Right atrium auricular region (tissue), 2 donors: ENCODE measurements around the gene PCDH9. TPM values are rescaled to one million over a fixed set of nuclear protein-coding genes. Genes with fewer than 3 reads are reported as not detected.

ENCODE experiments used
- DNase-seq: peaks from one replicate; pipeline ENCODE4 v3.0.0-alpha.2; 2019; ENCODE audit warnings: low spot score
- H3K27ac ChIP-seq, 2 donors: fragments of 200-600 bp; sonication (generic); 1 replicate in 1 of 2; 2 replicates in 1 of 2; pipeline ENCODE4 v1.5.1; 2016 to 2019
- H3K27me3 ChIP-seq, 2 donors: fragments of 200-600 bp; sonication (generic); one replicate each; pipeline versions ENCODE4 v1.5.1 to v1.6.0; 2017 to 2019
- H3K36me3 ChIP-seq: fragments of 200-600 bp; sonication (generic); one replicate; pipeline ENCODE4 v1.5.1; 2016
- H3K4me1 ChIP-seq, 2 donors: fragments of 200-600 bp; sonication (generic); one replicate each; pipeline versions ENCODE4 v1.5.1 to v1.6.0; 2017 to 2019
- H3K4me3 ChIP-seq, 2 donors: fragments of 200-600 bp; sonication (generic); 1 replicate in 1 of 2; 2 replicates in 1 of 2; pipeline ENCODE4 v1.5.1; 2017 to 2019; ENCODE audit warnings: mild to moderate bottlenecking in 1 of 2, moderate library complexity in 1 of 2
- H3K9me3 ChIP-seq, 2 donors: fragments of 200-600 bp; sonication (generic); one replicate each; pipeline ENCODE4 v1.5.1; 2019
- total RNA-seq, 2 donors: library from RNA; depleted of rRNA; stranded (reverse); fragments of >200 nt; gene quantifications; one replicate each; pipeline ENCODE4 v1.1.0, GENCODE V29; 2016
- TF ChIP-seq, protein P1 (sequence below), 2 donors: fragments of 200-600 bp; sonication (generic); IDR thresholded peaks; one replicate each; pipeline ENCODE4 v1.5.1; 2019; ENCODE audit warnings: antibody characterized with exemption in 2 of 2

Gene PCDH9
- total RNA-seq, 2 donors from 2014 or later = 19.4 to 28.7 TPM

DNA sequence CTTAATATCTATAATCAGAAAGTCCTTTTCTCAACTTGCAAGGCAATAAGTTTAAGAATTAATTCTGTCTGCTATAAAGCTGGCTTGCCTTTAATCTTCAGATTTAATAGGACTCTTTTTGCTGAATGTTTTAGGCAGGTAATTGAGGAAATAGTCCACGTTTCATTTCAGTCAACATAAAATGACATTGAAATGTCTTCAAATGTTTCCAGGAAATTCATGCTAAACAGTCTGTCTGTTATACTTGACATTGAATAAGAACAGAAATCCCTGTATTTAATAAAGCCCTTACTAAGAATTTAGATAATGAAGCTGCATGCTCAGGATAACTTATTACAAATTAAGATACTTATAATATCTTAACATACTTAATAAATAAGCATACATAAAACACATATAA is 84.2 kb downstream of the PCDH9 start:
- H3K27ac ChIP-seq = peak overlapping the region in 1 of 2 donors; percentile 82
- TF ChIP-seq, protein P1, sequence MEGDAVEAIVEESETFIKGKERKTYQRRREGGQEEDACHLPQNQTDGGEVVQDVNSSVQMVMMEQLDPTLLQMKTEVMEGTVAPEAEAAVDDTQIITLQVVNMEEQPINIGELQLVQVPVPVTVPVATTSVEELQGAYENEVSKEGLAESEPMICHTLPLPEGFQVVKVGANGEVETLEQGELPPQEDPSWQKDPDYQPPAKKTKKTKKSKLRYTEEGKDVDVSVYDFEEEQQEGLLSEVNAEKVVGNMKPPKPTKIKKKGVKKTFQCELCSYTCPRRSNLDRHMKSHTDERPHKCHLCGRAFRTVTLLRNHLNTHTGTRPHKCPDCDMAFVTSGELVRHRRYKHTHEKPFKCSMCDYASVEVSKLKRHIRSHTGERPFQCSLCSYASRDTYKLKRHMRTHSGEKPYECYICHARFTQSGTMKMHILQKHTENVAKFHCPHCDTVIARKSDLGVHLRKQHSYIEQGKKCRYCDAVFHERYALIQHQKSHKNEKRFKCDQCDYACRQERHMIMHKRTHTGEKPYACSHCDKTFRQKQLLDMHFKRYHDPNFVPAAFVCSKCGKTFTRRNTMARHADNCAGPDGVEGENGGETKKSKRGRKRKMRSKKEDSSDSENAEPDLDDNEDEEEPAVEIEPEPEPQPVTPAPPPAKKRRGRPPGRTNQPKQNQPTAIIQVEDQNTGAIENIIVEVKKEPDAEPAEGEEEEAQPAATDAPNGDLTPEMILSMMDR (IDR thresholded peaks at IDR 0.05) = no peak
- peaks cover 0 to 51% of the 10 kb centered on the region in 2 donors for H3K4me1 ChIP-seq
- H3K27me3 ChIP-seq = no peaks in the 10 kb centered on the region
- H3K4me3 ChIP-seq = no peak overlapping the region
- H3K9me3 ChIP-seq = no peaks in the 10 kb centered on the region
- no peak for DNase-seq
- no peaks in the 10 kb centered on the region for H3K36me3 ChIP-seq

DNA sequence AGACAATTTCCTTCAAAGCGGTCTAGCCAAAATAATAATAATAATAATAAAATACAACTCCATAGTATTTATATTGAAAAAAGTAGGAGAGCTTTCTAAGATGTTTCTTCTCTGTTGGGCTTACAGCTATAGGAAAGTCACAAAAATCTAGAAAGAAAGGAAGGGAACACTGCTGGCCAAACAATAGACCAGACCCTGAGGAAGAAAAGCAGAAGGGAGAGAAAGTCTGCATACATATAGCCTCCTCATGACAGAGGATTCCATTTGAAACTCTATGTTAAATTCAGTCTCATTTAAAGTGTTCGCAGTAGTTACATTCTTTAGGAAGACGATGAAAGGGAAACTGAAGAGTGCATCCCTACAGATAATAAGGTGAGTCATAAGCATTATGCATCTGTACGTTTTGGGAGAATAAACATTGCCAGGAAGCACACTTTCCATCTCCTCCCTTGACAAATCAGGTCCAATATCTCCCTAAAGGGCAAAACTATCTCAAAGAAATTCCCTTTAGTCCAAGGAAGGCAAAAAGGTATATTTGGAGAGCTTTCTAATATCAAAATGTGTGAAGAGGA is 86.5 kb downstream of the PCDH9 start:
- TF ChIP-seq, protein P1 (IDR thresholded peaks at IDR 0.05) = no peak
- Histone ChIP-seq H3K27ac (peak overlapping the region in 1 of 2 donors; percentile 21), H3K27me3 (no peaks in the 10 kb centered on the region), H3K4me1 (peaks cover 0 to 63% of the 10 kb centered on the region in 2 donors), H3K36me3 (no peaks in the 10 kb centered on the region), H3K4me3 (no peak overlapping the region), H3K9me3 (no peaks in the 10 kb centered on the region)
- DNase-seq = no peak

- Histone ChIP-seq H3K27me3 (no peaks in the 10 kb centered on the region), H3K9me3 (no peaks in the 10 kb centered on the region), H3K36me3 (no peaks in the 10 kb centered on the region), H3K4me3 (no peak overlapping the region), H3K4me1 (peaks cover 0 to 38% of the 10 kb centered on the region in 2 donors), H3K27ac (no peak overlapping the region)
- TF ChIP-seq, protein P1 (IDR thresholded peaks at IDR 0.05) = no peak
- DNase-seq = no peak
Measured at GRCh38 chr13:67140006-67140405, 90.1 kb downstream of the PCDH9 start.

DNA sequence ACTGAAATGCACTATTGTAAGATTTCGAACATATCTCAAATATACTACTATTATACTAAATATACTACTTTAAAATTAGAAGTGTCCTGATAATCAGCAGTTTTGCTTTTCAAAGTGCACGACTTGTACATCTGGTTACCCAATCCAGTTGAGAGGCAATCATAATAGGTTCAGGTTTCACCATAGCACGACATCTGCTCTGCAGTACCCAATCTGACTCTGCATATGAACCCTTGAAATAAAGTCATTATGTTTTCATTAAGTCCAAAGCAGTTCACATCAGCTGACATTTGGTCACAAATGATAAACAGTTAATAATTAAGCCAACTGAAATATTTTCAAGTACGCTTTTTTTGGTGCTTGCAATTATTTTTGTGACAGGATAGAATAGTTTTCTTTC is 90.6 kb downstream of the PCDH9 start:
- Histone ChIP-seq H3K27ac (no peak overlapping the region), H3K4me1 (peaks cover 0 to 37% of the 10 kb centered on the region in 2 donors), H3K27me3 (no peaks in the 10 kb centered on the region), H3K36me3 (no peaks in the 10 kb centered on the region), H3K9me3 (no peaks in the 10 kb centered on the region), H3K4me3 (no peak overlapping the region)
- DNase-seq = no peak
- TF ChIP-seq, protein P1 (IDR thresholded peaks at IDR 0.05) = no peak

DNA sequence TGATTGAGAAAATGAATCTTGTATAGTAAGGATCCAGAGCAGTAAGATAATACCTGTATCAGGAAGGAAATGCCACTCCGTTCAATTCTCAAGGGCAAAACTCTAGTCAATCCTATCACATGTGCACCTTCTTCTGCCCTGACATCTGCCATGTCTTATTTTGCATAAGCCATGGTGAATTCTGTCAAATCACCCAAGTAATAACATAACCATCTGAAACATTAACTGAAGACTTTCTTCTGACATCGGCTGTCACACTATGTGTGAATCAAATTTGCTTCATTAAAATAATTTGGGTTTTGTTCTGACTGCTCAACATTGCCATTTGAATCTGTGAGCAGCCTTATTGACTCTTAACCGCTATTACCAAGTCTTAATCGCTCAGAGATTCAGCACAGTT is 91.2 kb downstream of the PCDH9 start:
- H3K9me3 ChIP-seq = no peaks in the 10 kb centered on the region
- H3K27me3 ChIP-seq = no peaks in the 10 kb centered on the region
- no peak for DNase-seq
- H3K4me1 ChIP-seq = peaks cover 0 to 38% of the 10 kb centered on the region in 2 donors
- no peak overlapping the region for H3K27ac ChIP-seq
- H3K4me3 ChIP-seq = no peak overlapping the region
- no peaks in the 10 kb centered on the region for H3K36me3 ChIP-seq
- TF ChIP-seq, protein P1 (IDR thresholded peaks at IDR 0.05) = no peak
